Neural crest cell (in vitro differentiated cells): Measurements from ENCODE around the gene ZNF423. TPM values are rescaled to one million over a fixed set of nuclear protein-coding genes. Genes with fewer than 3 reads are reported as not detected.

Experiments
- DNase-seq: peaks from one replicate; pipeline ENCODE4 v3.0.0; 2021; ENCODE audit warnings: low read depth, mixed read lengths, low spot score
- H3K27ac Mint-ChIP-seq: one replicate; pipeline ENCODE4 v1.8.0; 2021; ENCODE audit warnings: mild to moderate bottlenecking, mixed read lengths; ENCODE audit not compliant: unreplicated experiment
- H3K27me3 Mint-ChIP-seq: 2 replicates; pipeline ENCODE4 v1.8.0; 2021; ENCODE audit warnings: low read depth, mild to moderate bottlenecking, mixed read lengths
- H3K36me3 Mint-ChIP-seq: 2 replicates; pipeline ENCODE4 v1.8.0; 2021; ENCODE audit warnings: low read depth, mild to moderate bottlenecking, mixed read lengths
- H3K4me1 Mint-ChIP-seq: 2 replicates; pipeline ENCODE4 v1.8.0; 2021; ENCODE audit warnings: mixed read lengths
- H3K4me3 Mint-ChIP-seq: one replicate; pipeline ENCODE4 v1.8.0; 2021; ENCODE audit warnings: mild to moderate bottlenecking, mixed read lengths
- H3K9me3 Mint-ChIP-seq: 2 replicates; pipeline ENCODE4 v1.8.0; 2021; ENCODE audit warnings: mixed read lengths
- CTCF ChIP-seq: fragments of 200-600 bp; sonication (generic); conservative IDR thresholded peaks from 2 replicates; pipeline ENCODE4 v1.5.0; 2021; ENCODE audit warnings: antibody characterized with exemption, mild to moderate bottlenecking
- total RNA-seq: library from RNA; stranded (reverse); gene quantifications from 2 replicates; pipeline ENCODE4 v1.2.1, GENCODE V29; 2021

Gene ZNF423
- total RNA-seq, 1 donor from 2014 or later = 55.4 TPM

GRCh38 chr16:49844359-49844758 lies 11.6 kb downstream of the ZNF423 start:
- no peak for TF ChIP-seq CTCF
- no peak for DNase-seq
- Mint-ChIP-seq H3K4me3 (peak overlapping the region; percentile 58), H3K27ac (no peak overlapping the region), H3K9me3 (no peaks in the 10 kb centered on the region), H3K36me3 (no peaks in the 10 kb centered on the region), H3K4me1 (peaks cover 67% of the 10 kb centered on the region), H3K27me3 (peaks cover 3% of the 10 kb centered on the region)

GRCh38 chr16:49843758-49844157 lies 12.2 kb downstream of the ZNF423 start:
- H3K36me3 Mint-ChIP-seq = no peaks in the 10 kb centered on the region
- H3K4me1 Mint-ChIP-seq = peaks cover 61% of the 10 kb centered on the region
- no peak overlapping the region for H3K4me3 Mint-ChIP-seq
- peak overlapping the region; percentile 20 for H3K27ac Mint-ChIP-seq
- DNase-seq = no peak
- no peak for TF ChIP-seq CTCF
- H3K27me3 Mint-ChIP-seq = peaks cover 3% of the 10 kb centered on the region
- no peaks in the 10 kb centered on the region for H3K9me3 Mint-ChIP-seq

- H3K27ac Mint-ChIP-seq = no peak overlapping the region
- peaks cover 3% of the 10 kb centered on the region for H3K27me3 Mint-ChIP-seq
- no peaks in the 10 kb centered on the region for H3K36me3 Mint-ChIP-seq
- peaks cover 60% of the 10 kb centered on the region for H3K4me1 Mint-ChIP-seq
- no peaks in the 10 kb centered on the region for H3K9me3 Mint-ChIP-seq
- H3K4me3 Mint-ChIP-seq = no peak overlapping the region
- no peak for DNase-seq
- TF ChIP-seq CTCF = no peak
Measured at GRCh38 chr16:49842972-49843371, 12.9 kb downstream of the ZNF423 start.

GRCh38 chr16:49839017-49839825 lies 16.7 kb downstream of the ZNF423 start:
- Mint-ChIP-seq H3K9me3 (no peaks in the 10 kb centered on the region), H3K4me1 (peaks cover 72% of the 10 kb centered on the region), H3K4me3 (peak overlapping the region; percentile 41), H3K27ac (no peak overlapping the region), H3K36me3 (no peaks in the 10 kb centered on the region), H3K27me3 (peaks cover 3% of the 10 kb centered on the region)
- DNase-seq = no peak
- no peak for TF ChIP-seq CTCF

GRCh38 chr16:49838441-49839016 lies 17.4 kb downstream of the ZNF423 start:
- peaks cover 72% of the 10 kb centered on the region for H3K4me1 Mint-ChIP-seq
- no peaks in the 10 kb centered on the region for H3K36me3 Mint-ChIP-seq
- H3K9me3 Mint-ChIP-seq = no peaks in the 10 kb centered on the region
- H3K4me3 Mint-ChIP-seq = no peak overlapping the region
- H3K27ac Mint-ChIP-seq = no peak overlapping the region
- peaks cover 3% of the 10 kb centered on the region for H3K27me3 Mint-ChIP-seq
- no peak for TF ChIP-seq CTCF
- DNase-seq = no peak
